ENCODE results near the gene TFEC. TPM values are rescaled to one million over a fixed set of nuclear protein-coding genes. Genes with fewer than 3 reads are reported as not detected.
A peak's percentile ranks its signal among the peaks of the same experiment; 100 is the strongest.
"Not testable (repeated sequence)": the region's sequence is repeated elsewhere in the genome, so short reads cannot be mapped to it uniquely, and the experiment has no call there.

The TFEC gene, protein sequence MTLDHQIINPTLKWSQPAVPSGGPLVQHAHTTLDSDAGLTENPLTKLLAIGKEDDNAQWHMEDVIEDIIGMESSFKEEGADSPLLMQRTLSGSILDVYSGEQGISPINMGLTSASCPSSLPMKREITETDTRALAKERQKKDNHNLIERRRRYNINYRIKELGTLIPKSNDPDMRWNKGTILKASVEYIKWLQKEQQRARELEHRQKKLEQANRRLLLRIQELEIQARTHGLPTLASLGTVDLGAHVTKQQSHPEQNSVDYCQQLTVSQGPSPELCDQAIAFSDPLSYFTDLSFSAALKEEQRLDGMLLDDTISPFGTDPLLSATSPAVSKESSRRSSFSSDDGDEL
- 16.6 TPM for total RNA-seq (ENCODE audit: insufficient read depth, low replicate concordance)

DNA sequence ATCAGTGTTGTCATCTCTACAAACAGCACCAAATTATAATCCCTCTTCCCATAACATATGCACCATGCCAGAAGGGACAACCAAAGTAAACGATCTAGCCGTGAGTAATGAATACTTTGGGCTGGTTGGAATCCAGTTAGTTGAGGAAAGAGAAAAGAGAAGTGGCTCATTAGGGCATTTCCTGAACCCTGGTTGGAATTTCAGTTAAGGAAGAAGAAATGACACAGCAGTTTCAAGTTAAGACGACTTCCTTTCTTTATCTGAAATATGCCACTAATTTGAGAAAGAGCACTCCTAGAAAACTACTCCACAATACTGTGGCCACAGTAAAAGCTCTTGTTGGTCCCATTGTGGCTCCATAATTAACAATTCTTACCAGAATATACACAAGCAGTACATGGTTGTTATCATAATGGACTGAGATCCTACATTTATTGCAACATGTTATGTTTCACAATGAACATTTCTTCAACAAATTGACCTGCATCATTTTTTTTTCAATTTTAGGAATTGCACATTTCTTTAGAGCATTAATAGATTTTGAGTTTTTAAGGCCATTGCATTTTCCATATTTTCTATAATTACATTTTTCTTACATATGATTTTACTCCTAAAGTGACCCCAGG is at the start of gene TFEC:
TSS of gene TFEC (minus strand) at position 113 of the 626 bp plus-strand sequence. CDS start 46,322 bp downstream, outside the sequence.
- peak; percentile 12 for DNase-seq (ENCODE audit: low spot score)

DNA sequence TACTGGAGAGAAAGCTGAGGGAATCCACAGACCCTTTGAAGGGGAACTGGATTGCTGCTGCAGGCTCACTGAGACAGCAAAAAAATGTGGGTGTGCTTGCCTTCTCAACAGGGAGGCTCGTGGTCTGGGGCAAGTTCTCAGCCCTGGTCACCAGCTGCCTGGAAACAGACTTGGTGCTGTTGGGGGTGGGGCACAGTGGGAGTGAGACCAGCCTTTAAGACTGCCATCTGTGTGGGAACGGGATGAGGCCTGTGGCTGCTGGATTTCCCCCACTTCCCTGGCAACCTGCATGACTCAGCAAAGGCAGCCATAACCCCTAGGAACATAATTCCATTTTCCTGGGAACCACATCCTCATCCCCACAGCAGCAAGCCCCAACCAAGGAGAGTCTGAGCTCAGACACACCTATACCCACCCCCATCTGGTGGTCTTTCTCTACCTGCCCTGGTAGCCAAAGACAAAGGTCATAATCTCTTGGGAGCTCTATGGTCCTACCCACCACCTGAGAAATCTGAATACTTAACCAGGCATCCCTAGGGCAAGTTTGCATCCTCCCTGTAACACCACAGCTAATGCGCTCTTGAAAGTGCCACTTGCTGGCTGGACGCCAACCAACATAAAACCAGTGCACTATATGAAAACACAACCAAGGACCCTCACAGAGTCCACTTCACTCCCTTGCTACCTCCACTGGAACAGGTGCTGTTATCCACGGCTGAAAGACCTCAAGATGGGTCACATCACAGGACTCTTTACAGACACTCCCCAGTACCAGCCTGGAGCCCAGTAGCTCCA is 45.0 kb upstream of the TFEC start:
- no peak for DNase-seq (ENCODE audit: low spot score)

DNA sequence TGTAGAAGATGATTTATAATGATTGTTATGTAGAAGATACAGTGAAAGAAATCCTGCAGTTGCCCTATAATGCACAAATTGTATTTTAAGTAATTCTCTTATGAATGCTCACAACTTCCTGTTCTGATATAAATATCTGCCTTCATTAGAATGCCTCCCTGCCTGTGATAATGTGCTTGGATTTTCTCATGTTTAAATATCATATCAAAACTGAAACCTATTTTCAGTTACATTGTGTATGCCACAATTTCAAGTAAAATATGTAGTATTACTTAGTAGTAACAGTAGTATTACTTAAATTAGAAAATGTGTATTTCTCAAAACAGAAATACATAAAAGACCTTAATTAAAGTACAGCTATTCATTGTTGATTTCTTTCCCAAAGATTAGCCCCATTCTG is 41.1 kb upstream of the TFEC start:
- no peak for DNase-seq (ENCODE audit: low spot score)

DNA sequence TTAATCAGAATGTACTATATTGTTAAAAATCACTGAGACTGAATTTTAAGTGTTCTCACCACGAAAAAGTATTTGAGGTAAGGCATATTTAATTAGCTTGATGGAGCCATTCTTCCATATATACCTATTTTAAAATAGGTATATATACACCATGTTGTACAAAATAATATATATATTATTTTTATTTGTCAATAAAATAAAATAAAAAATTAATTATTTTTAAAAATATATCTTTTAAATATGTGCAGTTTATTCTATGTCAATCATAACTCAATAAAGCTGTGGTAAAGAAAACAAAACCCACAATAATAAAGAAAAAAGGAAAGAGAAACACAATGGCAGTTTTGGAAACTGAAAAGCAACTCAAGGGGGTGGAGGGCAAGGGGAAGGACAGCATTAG is 33.6 kb upstream of the TFEC start:
- no peak for DNase-seq (ENCODE audit: low spot score)

DNA sequence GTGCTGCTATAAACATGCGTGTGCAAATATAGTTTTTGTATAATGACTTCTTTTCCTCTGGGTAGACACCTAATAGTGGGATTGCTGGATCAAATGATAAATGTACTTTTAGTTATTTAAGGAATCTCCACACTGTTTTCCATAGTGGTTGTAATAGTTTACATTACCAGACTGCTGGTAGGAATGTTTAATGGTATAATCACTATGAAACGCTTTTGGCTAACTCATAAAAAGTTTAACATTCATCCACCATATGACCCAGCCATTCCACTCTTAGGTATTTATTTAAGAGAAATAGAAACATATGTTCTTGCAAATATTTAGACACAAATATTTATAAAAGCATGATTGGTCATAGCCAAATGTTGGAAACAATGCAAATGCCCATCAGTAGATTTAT is 32.1 kb upstream of the TFEC start:
- DNase-seq (ENCODE audit: low spot score) = no peak

DNA sequence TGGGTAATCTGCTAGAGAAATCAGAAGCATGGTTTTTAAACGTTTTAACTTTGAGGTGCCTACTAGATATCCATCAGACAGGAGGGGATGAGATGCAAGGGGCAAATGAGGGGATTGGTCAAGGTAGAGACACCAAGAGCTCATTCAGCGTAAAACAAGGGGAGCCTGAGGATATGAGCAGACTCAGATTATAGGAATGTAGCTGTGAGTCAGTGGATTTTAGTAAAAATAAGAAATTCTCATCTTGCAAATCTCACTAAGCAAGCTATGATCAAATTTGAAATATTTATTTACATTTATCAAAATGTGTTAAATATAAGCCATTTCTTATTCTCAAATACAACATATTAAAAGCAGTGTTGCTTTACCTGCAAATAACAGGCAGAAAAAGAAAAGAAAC is 21.4 kb upstream of the TFEC start:
- no peak for DNase-seq (ENCODE audit: low spot score)

DNA sequence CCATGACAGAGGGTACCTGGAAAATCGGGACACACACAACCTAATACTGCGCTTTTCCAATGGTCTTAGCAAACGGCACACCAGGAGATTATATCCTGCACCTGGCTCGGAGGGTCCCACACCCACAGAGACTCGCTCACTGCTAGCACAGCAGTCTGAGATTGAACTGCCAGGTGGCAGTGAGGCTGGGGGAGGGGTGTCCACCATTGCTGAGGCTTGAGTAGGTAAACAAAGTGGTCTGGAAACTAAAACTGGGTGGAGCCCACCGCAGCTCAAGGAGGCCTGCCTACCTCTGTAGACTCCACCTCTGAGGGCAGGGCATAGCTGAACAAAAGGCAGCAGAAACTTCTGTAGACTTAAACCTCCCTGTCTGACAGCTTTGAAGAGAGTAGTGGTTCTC is 16.7 kb upstream of the TFEC start:
- not testable (repeated sequence) for DNase-seq (ENCODE audit: low spot score)

DNA sequence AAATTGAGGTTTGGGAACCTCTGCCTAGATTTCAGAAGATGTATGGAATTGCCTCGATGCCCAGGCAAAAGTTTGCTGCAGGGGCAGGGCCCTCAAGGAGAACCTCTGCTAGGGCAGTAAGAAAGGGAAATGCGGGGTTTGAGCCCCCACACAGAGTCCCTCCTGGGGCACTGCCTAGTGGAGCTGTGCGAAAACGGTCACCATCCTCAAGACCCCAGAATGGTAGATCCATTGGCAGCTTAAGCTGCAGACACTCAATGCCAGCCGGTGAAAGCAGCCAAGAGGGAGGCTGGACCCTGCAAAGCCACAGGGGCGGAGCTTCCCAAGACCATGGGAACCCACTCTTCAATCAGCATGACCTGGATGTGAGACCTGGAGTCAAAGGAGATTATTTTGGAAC is 15.0 kb upstream of the TFEC start:
- no peak for DNase-seq (ENCODE audit: low spot score)

DNA sequence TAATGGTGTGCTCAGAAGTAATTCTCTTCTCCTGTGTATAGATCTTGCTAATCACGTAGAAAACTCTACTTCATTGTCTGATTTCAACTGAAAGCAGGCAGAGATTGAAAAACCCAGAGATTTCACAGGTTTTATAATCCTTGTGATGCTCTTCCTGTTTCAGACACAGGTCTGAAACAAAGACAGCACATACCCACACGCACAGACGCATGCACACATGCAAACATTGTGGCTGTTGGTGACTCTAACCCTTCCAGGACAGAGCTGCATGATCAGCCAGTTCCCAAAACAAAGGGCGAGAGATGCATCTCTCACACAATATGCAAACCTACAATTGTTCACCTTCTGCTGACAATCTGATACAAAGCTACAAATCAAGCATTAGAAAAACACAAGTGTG is 11.1 kb upstream of the TFEC start:
- no peak for DNase-seq (ENCODE audit: low spot score)

DNA sequence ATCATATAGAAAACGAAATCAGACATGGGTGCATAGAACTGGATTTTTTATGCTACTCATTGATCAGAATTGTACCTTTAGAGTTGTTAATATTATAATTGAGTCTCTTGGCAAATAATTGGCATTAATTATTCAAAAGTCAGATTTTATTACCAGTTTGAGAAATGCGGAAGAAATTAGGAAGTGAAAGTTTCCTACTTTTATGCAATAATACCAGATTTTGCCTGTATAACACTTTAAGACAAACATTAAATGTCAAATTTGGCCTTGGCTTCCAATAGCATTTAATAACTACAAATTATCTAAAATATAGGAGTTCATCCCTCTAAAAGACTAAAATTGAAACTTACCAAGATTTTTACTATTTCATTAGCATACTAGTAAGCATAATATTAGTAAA is 6.8 kb upstream of the TFEC start:
- no peak for DNase-seq (ENCODE audit: low spot score)

DNA sequence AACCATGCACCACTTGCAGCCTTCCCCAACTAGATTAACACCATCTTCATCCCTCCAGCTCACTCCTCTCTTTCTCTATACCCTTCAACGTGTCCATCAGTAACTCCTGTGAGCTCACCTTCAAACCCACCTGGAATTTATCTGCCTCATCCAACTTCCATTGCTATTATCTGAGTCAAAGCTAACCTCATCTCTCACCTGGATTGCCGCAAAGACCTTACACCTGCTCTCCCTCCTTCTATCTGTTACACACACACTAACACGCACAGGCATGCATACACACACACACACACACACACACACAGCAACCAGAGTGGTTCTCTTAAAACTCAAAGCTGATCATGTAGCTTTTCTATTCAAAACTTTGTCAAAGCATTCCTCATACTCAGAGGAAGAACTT is 3.8 kb upstream of the TFEC start:
- DNase-seq (ENCODE audit: low spot score) = no peak

DNA sequence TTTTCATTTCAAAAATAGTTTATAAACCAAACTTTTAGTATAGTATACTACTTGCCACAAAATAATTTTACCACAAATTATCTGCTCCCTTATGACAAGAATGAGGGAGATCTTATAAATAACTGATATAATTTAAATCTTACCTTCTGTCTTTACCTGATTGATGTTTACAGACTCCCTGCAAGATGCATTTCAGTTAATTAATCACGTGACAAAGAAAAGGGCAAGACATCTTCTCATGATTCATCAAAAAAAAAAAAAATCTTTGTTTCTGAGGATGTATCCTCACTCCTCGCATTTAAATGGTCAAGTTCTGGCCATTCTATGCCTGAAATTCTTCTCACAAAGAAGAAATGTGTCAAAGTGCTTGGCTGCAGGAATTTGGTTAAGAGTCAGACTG is 2.3 kb upstream of the TFEC start:
- DNase-seq (ENCODE audit: low spot score) = no peak

DNA sequence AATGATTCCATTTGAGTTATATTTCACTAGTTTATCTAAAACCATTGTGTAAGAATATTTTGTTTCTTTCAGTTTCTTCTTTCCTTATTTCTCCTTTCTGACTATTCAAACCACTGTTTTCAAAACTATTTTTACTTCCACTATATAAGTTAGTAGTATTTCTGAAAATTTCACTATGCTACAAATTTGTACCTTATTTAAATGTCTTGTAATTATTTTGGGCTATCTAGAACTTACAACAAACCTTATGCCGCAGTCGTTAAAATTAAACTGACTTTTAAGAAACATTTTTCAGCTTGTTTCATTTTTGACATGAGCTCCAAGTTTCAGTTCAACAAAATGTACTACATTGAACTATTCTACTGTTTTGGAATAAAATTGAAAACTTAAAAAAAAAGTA is 1.8 kb downstream of the TFEC start:
- no peak for DNase-seq (ENCODE audit: low spot score)

DNA sequence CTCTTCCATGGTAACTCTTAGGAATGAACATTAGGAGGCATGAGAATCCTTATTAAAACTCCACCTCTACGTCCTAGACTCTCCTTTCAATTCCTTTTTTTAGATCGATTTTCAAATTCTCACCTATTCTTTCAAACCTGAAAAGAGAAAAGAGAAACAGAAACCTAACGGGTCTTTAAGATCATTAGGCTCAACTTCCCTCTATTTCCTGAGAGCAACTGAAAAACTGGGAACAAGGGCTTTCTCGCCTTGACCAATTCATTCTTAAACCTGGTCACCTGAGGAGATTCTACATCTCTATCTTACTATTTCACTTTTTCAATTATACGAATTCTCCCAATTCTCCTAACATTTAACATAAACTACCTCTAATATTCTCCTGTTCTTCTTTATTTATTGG is 2.8 kb downstream of the TFEC start:
- no peak for DNase-seq (ENCODE audit: low spot score)

DNA sequence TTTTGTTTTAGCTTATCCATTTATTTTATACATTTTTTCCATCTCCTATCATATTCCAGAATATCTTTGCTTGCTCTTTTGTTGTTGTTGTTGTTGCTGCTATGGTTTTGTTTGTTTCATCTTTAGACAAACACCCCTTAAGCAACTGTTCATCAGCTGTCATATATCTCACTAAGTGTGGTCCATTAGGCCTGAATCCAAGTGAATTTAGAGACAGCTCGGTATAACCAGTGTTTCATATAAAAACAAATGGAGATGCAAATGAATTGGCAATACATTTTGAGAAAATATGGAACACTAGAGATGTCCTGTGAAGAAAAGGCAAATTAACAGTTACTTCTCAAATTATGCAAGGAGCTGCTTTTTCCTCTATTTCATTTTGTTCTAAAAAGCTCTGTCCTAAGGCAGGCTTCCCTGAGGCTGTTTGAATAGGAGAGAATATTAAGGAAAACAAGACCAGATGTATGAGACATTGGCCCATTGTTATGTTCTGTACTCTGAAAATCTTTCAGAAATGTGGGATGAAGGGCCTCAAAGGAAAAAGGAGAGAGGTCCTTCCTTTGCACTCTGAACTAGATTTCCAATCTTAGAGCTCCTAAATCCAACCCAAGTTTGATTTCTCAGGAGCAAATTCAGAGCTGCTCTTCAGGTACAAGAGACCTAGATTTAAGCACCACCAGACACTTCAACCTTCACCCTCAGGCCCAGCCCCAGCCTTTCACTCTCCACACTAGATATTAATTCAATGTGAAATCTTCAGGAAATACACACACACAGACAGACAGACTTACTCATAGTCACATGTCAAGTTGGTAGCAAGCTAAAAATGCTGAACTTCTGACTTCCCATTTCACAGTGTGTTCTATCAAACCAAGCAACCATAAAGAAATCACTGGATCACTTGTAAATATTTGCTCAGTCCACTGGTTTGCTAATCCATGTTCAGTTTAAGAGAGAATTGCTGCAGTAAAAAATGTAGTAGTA is 5.4 kb downstream of the TFEC start:
- DNase-seq (ENCODE audit: low spot score) = peak; percentile 10

DNA sequence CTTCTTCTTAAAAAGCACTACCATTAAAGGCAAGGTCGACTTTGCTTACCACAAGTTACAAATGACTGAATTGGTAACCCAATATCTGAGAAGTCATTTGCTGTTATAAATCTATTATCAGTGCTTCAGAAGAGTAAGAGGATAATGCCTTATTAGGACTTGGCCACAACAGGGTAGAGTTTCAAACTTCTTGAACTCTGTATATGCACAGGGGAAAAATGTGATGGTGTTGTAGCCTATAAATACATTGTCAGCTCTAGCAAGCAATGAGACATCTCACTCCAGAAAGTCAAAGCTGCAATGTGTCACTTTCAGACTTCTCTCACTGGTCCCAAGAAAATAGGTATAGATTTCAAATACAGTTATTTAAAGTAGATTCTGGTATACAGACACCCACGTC is 9.3 kb downstream of the TFEC start:
- DNase-seq (ENCODE audit: low spot score) = no peak

DNA sequence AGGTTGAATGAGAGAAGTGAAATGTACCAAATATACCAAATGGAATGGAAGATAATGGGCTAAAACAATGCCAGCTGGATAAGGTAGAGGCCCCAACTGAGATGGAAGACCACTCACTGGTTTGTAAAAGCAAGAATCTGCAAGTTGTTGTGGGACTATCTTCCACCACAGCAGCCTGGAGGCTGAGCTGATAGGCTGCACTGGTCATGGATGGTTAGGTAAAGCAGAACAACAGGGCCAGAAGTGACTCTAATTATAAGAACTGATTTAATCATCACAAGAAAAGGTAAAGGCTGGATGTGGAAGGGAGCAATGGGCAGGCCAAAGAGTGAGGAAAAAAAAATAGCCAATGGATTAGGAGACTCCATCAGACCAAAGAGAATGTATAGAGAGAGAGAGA is 11.8 kb downstream of the TFEC start:
- no peak for DNase-seq (ENCODE audit: low spot score)

DNA sequence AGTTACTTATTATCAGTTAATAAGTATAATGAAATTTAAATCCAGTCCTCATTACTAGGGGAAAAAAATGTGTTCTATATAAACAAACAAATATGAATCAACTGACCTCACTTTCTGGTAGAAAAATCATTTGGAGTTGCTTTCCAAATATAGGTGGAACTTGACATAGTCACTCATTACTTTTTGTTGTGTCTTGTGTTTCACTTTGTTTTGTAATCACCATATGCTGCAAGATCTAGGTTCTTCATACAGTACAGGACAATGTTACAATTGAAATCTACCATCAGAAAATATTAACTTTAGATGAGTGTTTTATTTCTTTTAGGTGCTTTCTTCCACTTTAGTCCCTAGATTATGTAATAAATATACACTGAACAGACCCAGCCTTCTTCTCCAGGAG is 16.9 kb downstream of the TFEC start:
- no peak for DNase-seq (ENCODE audit: low spot score)

DNA sequence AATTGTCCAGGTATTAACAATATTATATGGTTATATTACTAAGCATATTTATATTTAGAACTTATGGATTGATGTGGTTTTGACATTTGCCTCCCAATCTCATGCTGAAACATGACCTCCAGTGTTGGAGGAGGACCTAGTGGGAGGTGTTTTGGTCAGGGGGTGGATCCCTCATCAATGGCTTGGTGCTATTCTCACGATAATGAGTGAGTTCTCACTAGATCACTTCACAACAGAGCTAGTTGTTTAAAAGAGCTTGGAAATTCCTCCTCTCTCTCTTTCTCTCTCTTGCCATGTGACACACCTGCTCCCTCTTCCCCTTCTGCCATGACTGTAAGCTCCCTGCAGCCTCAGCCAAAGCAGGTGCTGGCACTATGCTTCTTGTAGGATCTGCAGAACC is 19.0 kb downstream of the TFEC start:
- no peak for DNase-seq (ENCODE audit: low spot score)

DNA sequence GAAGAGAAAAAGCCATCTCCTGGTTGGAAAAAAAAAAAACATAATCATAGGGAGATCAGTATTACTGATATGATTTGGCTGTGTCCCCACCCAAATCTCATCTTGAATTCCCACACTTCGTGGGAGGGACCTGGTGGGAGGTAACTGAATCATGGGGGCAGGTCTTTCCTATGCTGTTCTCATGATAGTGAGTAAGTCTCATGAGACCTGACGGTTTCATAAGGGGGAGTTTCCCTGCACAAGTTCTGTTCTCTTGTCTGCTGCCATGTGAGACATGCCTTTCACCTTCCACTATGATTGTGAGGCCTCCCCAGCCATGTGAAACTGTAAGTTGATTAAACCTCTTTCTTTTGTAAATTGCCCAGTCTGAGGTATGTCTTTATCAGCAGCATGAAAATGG is 25.8 kb downstream of the TFEC start:
- DNase-seq (ENCODE audit: low spot score) = not testable (repeated sequence)

DNA sequence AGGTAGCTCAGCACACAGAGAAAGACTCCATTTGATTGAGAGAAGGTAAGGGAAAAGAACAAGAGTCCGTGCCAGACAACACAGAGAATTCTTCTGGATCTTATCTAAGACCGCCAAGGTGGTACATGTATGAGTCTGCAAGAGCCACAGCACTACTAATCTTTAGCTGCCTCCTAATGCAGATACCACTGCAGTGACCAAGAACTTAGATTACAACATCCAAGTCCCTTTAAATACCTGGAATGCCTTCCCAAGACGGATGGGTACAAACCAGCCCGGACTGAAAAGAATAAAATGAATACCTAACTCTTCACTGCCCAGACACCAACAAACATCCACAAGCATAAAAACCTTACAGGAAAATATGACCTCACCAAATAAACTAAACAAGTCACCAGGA is 33.3 kb downstream of the TFEC start:
- no peak for DNase-seq (ENCODE audit: low spot score)

DNA sequence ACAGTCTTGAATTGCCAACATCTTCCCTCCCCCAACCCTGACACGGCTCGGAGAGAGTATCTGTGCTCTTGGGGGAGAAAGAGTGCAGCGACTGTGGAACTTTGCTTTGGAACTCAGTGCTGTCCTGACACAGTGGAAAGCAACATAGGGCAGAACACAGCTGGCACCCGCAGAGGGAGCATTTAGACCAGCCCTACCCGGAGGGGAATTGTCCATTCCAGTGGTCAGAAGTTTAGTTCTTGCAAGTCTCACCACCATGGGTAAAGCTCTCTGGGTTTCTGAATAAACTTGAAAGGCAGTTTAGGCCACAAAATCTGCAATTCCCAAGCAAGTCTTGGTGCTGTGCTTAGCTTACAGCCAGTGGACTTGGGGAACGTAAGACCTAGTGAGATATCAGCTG is 34.9 kb downstream of the TFEC start:
- no peak for DNase-seq (ENCODE audit: low spot score)

Data from umbilical cord (tissue), 2 donors.